A549 treated with GW870086 at 1 μM for 4 hours (cell line): ENCODE measurements around the gene ASMT. TPM values are rescaled to one million over a fixed set of nuclear protein-coding genes. Genes with fewer than 3 reads are reported as not detected.

Source experiments
- total RNA-seq: library from RNA; stranded (reverse); fragments of 200-300 nt; extraction: Qiagen RNA extraction; gene quantifications from 5 replicates; pipeline ENCODE4 v1.2.3, GENCODE V29; 2022; ENCODE audit warnings: low read depth

ASMT gene
- total RNA-seq: 0.30 to 0.58 TPM (median 0.43 TPM) in 4 of 5 replicates, not detected in the other

GRCh38 chrX:1614927-1615326, at the start of gene ASMT:
Gene ASMT, plus strand, starts transcription at chrX:1615059. Its CDS starts 141 bp downstream, at chrX:1615200.

GRCh38 chrX:1591102-1591862, 23.6 kb upstream of the ASMT start, which contains the start of gene AKAP17A:
Gene AKAP17A, plus strand, starts transcription at chrX:1591604. Its CDS starts 1,859 bp downstream, at chrX:1593463.

Other genes starting within 250 kb of the ASMT start
- gene SLC25A6, start 222.9 kb upstream of the ASMT start, total RNA-seq: 415 to 456 TPM (median 446 TPM) in 5 replicates
- gene ASMTL, start 162.2 kb upstream of the ASMT start, total RNA-seq: 18.0 to 19.5 TPM (median 18.9 TPM) in 5 replicates
- 0.02 to 0.10 TPM (median 0.07 TPM) in 3 of 5 replicates, not detected in the others for gene P2RY8, start 77.9 kb upstream of the ASMT start, total RNA-seq
- gene AKAP17A, start 23.5 kb upstream of the ASMT start, total RNA-seq: 27.1 to 40.9 TPM (median 36.6 TPM) in 5 replicates